Breast epithelium (tissue), 4 donors: ENCODE results near the gene MACROH2A1. TPM values are rescaled to one million over a fixed set of nuclear protein-coding genes. Genes with fewer than 3 reads are reported as not detected.

Experiments used
- DNase-seq, 2 donors: peaks; one replicate each; pipeline ENCODE4 v3.0.0-alpha.2; 2019; ENCODE audit warnings: low spot score in 2 of 2
- H3K27ac ChIP-seq, 2 donors: fragments of 200-600 bp; sonication (generic) in 1 of 2; one replicate each; pipeline ENCODE4 v1.5.1; 2016 to 2019; ENCODE audit warnings: mild to moderate bottlenecking in 1 of 2
- H3K27me3 ChIP-seq, 2 donors: fragments of 200-600 bp; sonication (generic) in 1 of 2; one replicate each; pipeline versions ENCODE4 v1.5.1 to v1.6.0; 2017 to 2019; ENCODE audit warnings: control low read depth in 1 of 2, mild to moderate bottlenecking in 1 of 2
- H3K36me3 ChIP-seq: fragments of 200-600 bp; one replicate; pipeline ENCODE4 v1.5.1; 2019
- H3K4me1 ChIP-seq, 2 donors: fragments of 200-600 bp; sonication (generic); one replicate each; pipeline ENCODE4 v1.5.1; 2016 to 2019; ENCODE audit warnings: control low read depth in 1 of 2
- H3K4me3 ChIP-seq, 3 donors: fragments of 200-600 bp; sonication (generic); 1 replicate in 2 of 3; 2 replicates in 1 of 3; pipeline ENCODE4 v1.5.1; 2016 to 2019; ENCODE audit warnings: mild to moderate bottlenecking in 3 of 3, moderate library complexity in 2 of 3
- H3K9me3 ChIP-seq, 2 donors: fragments of 200-600 bp; sonication (generic) in 1 of 2; one replicate each; pipeline ENCODE4 v1.5.1; 2016 to 2019; ENCODE audit warnings: control low read depth in 1 of 2
- POLR2A ChIP-seq: fragments of 450-650 bp; IDR thresholded peaks from one replicate; pipeline ENCODE4 v1.6.1; 2016; ENCODE audit warnings: antibody characterized with exemption, mild to moderate bottlenecking, moderate library complexity
- POLR2AphosphoS5 ChIP-seq, 3 donors: sonication (generic); formaldehyde crosslinking; IDR thresholded peaks; one replicate each; pipeline ENCODE4 v1.6.1; 2017; ENCODE audit warnings: antibody characterized with exemption in 3 of 3
- intact Hi-C: fragments of 100-400 bp; cut with DNase I; formaldehyde crosslinking; loops from one replicate; pipeline ENCODE4 v1.15.1; 2023; ENCODE audit warnings: low total_unique reads
- total RNA-seq, 3 donors: library from RNA; depleted of rRNA; stranded (reverse); fragments of >200 nt; gene quantifications; one replicate each; pipeline ENCODE4 v1.1.0, GENCODE V29; 2016
- TF ChIP-seq, protein P1 (sequence below), 3 donors: fragments of 450-650 bp; IDR thresholded peaks; one replicate each; pipeline ENCODE4 v1.5.1; 2016 to 2017; ENCODE audit warnings: antibody characterized with exemption in 3 of 3, mild to moderate bottlenecking in 3 of 3, moderate library complexity in 3 of 3

Gene MACROH2A1
- total RNA-seq, 3 donors from 2014 or later, result 255 to 293 (median 272) TPM

- intact Hi-C loops, result no loop called here
- no peaks in the 10 kb centered on the region for H3K36me3 ChIP-seq
These were observed 67.4 kb downstream of the MACROH2A1 start for GRCh38 chr5:135331612-135332011.

DNA sequence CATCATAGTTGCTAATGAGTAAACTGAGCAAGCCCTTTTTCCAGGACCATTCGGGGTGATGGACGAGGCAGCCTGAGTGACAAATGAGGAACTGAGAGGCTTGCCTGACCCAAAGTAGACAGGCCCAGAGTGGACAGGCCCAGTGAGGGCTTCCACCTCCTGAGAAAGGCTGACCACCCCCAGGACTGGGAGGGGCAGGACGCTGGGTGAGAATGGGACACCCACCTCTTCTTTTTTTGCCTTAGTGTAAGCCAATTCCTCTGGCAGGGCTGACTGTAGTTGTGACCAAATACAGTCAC is 68.3 kb downstream of the MACROH2A1 start:
- DNase-seq, result no peak
- Histone ChIP-seq H3K27me3 (no peaks in the 10 kb centered on the region), H3K27ac (no peak overlapping the region), H3K4me3 (no peak overlapping the region), H3K36me3 (no peaks in the 10 kb centered on the region), H3K4me1 (no peaks in the 10 kb centered on the region), H3K9me3 (no peaks in the 10 kb centered on the region)
- no peak for TF ChIP-seq POLR2AphosphoS5 (IDR thresholded peaks at IDR 0.05)
- TF ChIP-seq POLR2A, result no peak
- TF ChIP-seq, protein P1, sequence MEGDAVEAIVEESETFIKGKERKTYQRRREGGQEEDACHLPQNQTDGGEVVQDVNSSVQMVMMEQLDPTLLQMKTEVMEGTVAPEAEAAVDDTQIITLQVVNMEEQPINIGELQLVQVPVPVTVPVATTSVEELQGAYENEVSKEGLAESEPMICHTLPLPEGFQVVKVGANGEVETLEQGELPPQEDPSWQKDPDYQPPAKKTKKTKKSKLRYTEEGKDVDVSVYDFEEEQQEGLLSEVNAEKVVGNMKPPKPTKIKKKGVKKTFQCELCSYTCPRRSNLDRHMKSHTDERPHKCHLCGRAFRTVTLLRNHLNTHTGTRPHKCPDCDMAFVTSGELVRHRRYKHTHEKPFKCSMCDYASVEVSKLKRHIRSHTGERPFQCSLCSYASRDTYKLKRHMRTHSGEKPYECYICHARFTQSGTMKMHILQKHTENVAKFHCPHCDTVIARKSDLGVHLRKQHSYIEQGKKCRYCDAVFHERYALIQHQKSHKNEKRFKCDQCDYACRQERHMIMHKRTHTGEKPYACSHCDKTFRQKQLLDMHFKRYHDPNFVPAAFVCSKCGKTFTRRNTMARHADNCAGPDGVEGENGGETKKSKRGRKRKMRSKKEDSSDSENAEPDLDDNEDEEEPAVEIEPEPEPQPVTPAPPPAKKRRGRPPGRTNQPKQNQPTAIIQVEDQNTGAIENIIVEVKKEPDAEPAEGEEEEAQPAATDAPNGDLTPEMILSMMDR (IDR thresholded peaks at IDR 0.05), result no peak
- intact Hi-C loops, result no loop called here

More at GRCh38 chr5:135331612-135332011, 67.4 kb downstream of the MACROH2A1 start:
- no peak for DNase-seq
- no peak overlapping the region for H3K4me3 ChIP-seq
- H3K27ac ChIP-seq, result no peak overlapping the region
- TF ChIP-seq POLR2A, result no peak
- TF ChIP-seq POLR2AphosphoS5 (IDR thresholded peaks at IDR 0.05), result no peak
- TF ChIP-seq, protein P1 (IDR thresholded peaks at IDR 0.05), result no peak
- H3K9me3 ChIP-seq, result no peaks in the 10 kb centered on the region
- H3K27me3 ChIP-seq, result no peaks in the 10 kb centered on the region
- H3K4me1 ChIP-seq, result no peaks in the 10 kb centered on the region

- intact Hi-C loops, result no loop called here
- Histone ChIP-seq H3K27me3 (no peaks in the 10 kb centered on the region), H3K4me3 (no peak overlapping the region), H3K4me1 (no peaks in the 10 kb centered on the region), H3K9me3 (no peaks in the 10 kb centered on the region), H3K36me3 (no peaks in the 10 kb centered on the region), H3K27ac (no peak overlapping the region)
- TF ChIP-seq, protein P1 (IDR thresholded peaks at IDR 0.05), result no peak
- TF ChIP-seq POLR2A, result no peak
- no peak for TF ChIP-seq POLR2AphosphoS5 (IDR thresholded peaks at IDR 0.05)
- DNase-seq, result no peak
These were observed 68.9 kb downstream of the MACROH2A1 start for GRCh38 chr5:135329913-135330797.

DNA sequence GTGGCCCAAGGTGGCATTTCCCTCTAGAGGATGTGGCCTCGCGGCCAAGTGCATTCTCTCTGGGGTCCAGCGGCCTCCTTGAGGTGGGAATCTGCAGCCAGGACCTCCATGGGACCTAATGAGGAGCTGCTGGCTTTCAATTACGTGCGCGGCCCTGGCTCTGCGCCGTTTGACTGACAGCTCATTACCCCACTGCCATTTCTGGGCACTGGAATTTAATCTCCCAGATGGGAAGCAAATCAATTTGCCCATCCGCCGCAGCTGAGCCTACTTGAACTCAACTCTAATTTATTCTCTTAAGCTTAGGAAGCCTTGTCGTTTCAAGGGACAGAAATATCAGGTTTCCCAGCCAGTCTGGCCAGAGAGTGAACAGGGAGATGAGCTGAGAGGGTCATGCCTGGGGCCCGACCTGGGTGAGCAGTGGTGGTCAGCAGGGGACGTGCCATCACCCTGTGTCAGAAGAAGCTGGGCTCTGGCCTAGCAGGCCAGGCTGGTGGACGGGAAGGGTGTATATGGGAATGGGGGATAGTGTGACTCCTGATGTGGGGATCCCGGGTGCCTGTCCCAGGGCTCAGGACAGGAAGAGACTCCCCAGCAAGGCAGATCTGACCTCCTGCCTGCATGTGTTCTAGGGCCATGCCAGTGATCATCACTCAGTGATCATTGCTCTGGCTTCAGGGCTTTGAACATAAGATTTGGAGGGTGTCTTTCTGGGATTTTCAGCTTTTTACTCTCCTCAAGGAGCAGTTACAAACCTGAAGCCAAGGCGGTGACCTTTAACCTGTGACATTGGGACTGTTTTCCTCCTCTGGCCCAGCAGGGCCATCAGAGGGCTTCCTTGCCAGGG is 69.7 kb downstream of the MACROH2A1 start:
- no peak overlapping the region for H3K4me3 ChIP-seq
- H3K27me3 ChIP-seq, result no peaks in the 10 kb centered on the region
- TF ChIP-seq, protein P1 (IDR thresholded peaks at IDR 0.05), result no peak
- TF ChIP-seq POLR2AphosphoS5 (IDR thresholded peaks at IDR 0.05) (no peak), POLR2A (no peak)
- intact Hi-C loops, result no loop called here
- no peaks in the 10 kb centered on the region for H3K36me3 ChIP-seq
- H3K27ac ChIP-seq, result no peak overlapping the region
- H3K4me1 ChIP-seq, result no peaks in the 10 kb centered on the region
- H3K9me3 ChIP-seq, result no peaks in the 10 kb centered on the region
- DNase-seq, result no peak

- DNase-seq, result no peak
- no peak overlapping the region for H3K4me3 ChIP-seq
- no peaks in the 10 kb centered on the region for H3K36me3 ChIP-seq
- no peak overlapping the region for H3K27ac ChIP-seq
- H3K4me1 ChIP-seq, result no peaks in the 10 kb centered on the region
- intact Hi-C loops, result no loop called here
- no peaks in the 10 kb centered on the region for H3K9me3 ChIP-seq
- H3K27me3 ChIP-seq, result no peaks in the 10 kb centered on the region
- no peak for TF ChIP-seq POLR2AphosphoS5 (IDR thresholded peaks at IDR 0.05)
- no peak for TF ChIP-seq POLR2A
These were observed 70.8 kb downstream of the MACROH2A1 start for GRCh38 chr5:135328128-135328687.
